Measurements from ENCODE around the gene LTBP1.
A peak's percentile ranks its signal among the peaks of the same experiment; 100 is the strongest.

LTBP1 gene

DNA sequence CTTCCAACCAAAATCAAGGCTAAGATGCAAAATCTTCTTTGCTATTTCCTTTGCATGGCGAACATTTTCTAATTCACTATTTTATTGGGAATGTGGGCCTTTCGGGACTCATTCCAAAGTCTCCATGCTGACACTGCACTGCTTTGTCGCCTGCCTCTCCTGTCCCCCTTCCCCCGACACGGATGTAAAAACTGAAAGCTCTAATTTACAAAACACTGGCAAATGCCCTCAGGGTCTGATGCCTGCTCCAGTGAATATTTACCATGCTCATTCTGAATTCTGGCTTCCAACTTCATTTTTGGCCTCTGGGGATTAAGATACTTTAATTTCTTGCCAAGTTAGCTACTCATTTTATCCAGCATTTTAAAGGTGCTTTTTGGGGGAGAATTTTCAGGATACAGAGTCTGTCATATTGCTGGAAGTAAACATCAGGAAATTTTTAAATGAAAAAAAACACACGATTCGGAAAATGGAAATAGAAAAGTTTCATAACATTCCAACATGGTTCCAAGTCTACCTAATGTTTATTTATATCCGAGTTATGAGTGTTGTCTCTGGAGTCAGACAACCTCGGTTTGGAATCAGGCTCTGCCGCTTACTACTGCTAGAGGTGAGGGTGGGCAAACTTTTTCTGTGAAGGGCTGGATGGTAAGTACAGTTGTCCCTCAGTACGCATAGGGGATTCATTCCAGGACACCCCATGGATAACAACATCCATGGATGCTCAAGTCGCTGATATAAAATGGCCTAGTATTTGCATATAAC, 14.6 kb upstream of the LTBP1 start:
- no peak for DNase-seq

DNA sequence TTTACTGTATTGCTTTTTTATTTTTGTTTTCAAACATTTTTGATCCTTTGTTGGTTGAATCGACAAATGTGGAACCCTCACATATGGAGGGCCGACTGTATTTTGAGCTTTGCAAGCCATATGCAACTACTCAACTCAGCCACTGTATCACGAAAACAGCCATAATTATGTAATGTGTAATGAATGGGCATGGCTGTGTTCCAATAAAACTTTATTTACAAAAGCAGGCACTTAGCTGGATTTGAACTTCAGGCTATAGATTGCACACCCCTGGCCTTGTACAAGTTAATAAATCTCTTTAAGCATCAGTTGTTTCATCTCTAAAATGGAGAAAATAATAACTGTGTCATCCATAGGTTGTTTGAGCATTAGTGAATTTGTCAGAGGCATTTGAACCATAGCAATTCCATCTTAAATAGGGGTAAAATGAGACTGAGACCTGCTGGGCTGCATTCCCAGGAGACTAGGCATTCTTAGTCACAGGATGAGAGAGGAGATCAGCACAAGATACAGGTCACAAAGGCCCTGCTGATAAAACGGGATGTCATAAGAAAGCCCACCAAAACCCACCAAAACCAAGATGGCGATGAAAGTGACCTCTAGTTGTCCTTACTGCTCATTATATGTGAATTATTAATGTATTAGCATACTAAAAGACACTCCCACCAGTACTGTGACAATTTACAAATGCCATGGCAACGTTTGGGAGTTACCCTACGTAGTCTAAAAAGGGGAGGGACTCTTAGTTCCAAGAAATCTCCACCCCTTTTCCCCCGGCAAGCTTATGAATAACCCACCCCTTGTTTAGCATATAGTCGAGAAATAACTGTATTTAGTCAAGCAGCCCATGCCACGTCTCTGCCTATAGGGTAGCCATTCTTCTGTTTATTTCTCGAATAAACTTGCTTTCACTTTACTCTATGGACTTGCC, 13.7 kb upstream of the LTBP1 start:
- DNase-seq: no peak

DNA sequence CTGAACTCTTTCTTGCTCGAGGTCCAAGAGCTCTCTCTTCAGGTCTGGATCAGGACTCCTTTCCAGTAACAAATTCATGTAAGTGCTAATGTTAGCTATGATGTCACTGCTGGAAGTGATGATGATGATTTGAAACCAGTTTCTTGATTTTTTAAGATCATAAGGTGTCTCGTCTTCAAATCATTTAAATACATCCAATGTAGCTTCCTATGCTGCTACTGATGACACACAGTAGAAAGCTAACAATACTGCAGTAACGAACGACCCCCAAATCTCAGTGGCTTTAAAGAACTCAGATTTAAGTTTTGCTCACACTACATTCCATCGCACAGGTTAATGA, 13.0 kb upstream of the LTBP1 start:
- no peak for DNase-seq

DNA sequence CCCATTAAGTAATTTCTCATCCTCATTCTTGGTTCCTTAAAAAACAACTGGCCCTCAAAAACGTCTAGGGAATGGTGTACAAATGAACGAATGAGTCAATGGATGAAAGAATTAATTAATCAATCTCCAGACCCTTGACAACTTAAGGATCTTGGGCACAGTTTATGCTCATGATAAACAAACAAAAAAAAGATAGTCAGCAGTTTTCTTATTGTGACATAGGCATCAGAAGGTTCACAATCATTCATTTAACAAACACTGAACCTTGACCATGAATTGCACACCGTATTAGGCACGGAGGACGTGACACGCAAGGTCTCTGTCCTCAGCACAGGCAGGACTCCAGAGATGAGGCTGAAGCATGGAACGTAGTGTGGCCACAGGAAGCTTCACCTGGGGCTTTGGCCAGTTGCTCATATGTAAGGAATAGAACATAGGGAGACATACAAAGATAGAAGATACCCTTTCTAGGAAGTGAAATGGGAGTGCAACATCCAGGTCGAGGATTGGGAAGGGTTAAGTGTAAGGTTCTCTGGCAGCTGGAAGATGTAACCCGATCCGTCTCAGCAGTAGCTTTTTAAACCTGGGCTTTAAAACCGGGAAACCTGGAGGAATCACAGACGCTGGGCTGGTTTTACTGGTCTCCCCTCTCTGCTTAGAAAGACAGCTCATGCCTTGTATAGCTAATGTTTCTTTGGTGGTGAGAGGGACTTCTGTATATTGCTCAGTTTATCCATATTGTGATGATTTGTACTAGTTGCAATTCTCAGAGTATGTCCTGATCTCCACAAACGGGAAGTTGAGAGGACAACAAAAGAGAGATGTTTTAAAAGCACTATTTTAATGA, 8.9 kb upstream of the LTBP1 start:
- no peak for DNase-seq

DNA sequence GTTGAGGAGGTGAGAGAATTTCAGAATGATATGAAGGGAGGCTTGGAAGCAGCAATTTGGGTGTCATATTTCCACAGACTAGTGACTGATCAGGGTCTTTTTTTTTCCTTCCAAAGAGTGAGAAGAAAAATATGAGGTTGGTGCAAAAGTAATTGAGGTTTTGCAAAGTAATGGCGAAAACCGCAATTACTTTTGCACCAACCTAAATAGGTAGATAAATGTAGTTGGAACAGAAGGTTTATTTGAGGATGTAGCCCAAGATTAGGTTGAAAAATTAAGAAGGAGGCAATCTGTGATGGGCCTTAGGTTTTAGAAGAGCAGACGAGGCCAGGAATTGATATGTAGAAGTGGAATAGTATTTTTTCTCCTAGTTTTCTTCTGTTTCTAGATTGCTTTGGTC, 7.8 kb upstream of the LTBP1 start:
- no peak for DNase-seq

DNA sequence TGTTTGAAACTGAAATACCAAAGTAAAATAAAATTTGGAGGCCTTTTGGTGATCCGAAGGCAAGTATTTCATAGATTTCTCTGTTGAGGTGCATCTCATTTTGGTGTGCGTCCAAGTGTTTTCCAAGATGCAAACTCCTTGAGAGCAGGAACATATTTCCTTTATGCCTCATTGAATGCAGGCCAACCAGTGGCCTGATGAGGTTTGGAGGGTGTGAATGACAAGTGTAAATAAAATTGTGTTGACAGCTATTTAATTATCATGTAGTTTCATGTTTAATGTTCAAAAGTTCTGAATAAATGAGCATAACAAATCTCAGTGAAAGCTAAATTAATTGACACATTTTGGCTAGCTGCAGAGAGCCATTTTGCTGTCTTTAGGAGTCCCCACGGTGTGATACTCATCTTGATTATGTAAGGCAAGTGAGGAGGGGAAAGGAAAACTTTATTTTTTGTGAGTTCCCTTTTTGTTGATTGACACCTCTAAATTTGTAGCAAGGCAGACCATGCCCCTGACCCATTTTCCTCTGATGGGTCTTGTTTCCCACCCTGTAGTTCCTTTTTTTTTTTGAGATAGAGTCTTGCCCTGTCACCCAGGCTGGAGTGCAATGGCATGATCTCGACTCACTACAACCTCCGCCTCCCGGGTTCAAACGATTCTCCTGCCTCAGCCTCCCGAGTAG, 6.3 kb upstream of the LTBP1 start:
- DNase-seq: no peak

DNA sequence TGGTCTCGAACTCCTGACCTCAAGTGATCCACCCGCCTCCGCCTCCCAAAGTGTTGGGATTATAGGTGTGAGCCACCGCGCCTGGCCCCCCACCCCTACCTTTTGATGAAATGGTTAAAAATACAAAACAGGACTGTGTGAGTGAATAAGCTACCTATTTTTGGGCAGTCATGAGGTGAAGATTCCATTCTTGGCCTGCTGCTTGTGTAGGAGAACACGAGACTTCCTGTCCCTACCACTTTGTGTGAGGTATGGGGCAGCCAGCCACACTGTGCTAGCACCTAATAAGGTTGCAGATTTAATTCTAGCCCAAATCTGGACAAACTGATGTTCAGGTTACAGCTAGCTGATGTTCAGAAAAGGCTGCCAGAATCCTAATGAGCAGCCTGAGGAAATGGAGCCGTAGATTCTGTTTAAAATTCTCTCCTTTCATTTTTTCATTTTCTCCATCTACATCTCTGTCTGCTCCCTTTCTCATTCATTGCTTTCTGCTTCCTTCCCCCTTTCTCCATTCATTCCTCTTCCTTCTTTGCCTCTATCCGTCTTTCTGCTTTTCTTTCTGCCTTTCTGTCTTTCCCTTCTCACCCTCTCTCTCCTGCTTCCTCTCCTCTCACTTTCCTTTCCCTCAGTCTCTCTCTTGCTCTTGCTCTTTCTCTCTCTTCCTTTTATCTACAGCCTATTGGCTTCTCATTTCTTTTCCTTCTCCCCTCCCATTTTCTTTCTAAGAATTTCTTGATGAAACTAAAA, 4.6 kb upstream of the LTBP1 start:
- DNase-seq: no peak

DNA sequence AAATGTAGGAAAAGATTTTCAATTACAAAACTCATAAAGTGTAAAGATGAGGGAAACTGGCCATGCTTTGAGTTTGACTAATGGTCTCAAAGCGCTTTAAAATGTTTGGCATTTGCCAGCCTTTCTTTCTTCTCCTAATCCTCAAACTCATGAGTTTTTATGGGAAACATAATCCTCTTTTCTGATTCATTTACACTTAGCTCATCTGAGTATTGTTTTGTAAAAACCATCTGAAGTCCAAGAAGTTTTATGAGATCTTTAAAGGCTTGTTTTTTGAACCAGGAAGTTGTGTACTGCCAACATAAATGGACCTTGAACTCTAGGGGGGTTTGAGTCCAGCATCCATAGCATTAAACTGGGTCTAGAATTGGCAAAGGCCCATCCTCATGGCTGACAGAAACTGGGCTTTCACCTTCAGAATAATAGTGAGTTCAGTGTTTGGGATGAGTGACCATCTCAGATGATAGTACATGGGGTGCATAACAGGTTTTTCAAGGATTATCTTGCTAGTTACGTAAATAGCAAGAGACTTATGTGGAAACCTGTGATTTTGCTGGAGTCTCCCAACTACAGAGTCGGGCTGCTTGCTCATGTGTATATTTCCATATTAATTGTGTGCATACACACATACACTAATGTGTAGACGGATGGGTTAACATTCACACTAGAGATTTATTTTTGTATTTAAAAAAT, 3.8 kb upstream of the LTBP1 start:
- no peak for DNase-seq

GRCh38 chr2:32945286-32945685, 1.5 kb upstream of the LTBP1 start:
- no peak for DNase-seq

- DNase-seq: no peak
Measured at GRCh38 chr2:32947076-32947483, 327 bp downstream of the LTBP1 start.

DNA sequence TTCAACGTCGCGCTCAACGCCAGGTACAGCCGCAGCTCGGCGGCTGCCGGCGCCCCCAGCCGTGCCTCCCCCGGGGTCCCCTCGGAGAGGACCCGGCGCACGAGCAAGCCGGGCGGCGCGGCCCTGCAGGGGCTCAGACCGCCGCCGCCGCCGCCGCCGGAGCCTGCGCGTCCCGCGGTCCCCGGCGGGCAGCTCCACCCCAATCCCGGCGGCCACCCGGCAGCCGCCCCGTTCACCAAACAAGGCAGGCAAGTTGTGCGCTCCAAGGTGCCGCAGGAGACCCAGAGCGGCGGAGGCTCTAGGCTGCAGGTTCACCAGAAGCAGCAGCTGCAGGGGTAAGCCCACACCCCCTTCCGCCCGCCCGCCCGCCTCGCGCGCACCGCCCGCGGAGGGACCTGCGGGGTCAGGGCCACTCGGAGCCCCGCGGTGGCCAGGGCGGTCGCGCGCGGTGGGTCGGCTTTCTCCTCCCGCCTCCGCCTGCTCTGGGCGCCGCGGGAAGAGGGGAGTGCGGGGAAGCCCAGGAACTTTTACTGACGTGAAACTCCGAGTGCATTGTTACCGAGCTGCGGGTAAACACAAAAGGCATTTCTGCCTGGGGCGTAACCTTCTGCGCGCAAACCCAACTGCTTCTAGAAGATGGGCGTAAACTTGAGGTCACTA, 861 bp downstream of the LTBP1 start:
- DNase-seq: peak; percentile 5

- no peak for DNase-seq
Measured at GRCh38 chr2:32948266-32948665, 1.5 kb downstream of the LTBP1 start.

- no peak for DNase-seq
Measured at GRCh38 chr2:32949260-32949659, 2.5 kb downstream of the LTBP1 start.

- no peak for DNase-seq
Measured at GRCh38 chr2:32951672-32952071, 4.9 kb downstream of the LTBP1 start.

DNA sequence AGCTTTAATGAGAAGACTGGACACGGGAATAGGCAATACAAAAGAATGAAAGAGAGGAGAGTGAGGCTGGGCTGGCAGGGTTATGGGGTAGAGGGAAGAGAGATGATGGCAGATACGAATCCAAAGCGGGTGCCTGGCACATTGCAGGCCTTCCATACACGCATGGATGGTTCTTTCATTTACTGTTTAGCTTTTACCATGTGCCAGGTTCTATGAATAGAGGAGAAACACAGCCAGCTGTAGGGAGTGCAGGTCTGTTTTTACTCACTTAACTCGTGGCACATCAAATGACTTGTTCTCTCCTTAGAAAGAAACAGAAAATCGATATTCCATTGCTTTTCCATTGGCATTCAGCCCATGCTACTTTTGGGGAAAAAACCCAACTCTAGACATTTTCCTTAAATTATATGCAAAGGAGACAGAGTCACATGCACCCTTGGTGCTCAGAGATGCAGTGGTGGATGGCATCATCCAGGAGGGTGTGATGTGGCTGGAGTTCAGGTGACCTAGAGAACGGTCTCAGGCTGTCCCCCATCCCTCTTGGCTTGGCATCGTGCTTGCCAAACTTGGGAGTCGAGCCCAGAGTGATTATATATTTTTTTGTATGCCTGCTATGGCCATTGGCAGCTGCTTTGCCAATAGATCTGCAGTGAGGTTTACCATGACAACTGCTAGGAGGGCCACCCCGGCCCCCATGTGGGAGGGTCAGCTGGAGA, 6.2 kb downstream of the LTBP1 start:
- DNase-seq: no peak

- DNase-seq: no peak
Measured at GRCh38 chr2:32954206-32954605, 7.5 kb downstream of the LTBP1 start.

DNA sequence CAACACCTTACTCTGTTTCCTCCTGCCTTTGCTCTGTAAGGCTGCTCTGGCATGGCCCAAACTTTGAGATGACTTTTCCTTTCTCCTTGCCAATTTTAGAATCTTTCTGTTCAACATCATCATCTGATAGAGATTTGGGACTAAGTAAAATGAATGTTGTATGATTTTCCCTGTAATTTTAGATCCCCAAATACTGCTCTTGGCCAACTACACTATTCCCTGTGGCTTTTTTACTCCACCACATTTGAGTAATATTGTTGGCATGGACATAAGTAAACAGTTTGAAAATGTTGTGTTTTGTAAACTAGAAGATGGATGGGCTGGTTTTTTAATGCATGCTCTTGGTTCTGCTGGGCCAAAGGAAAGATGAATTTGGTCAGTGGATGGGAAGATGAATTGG, 12.1 kb downstream of the LTBP1 start:
- no peak for DNase-seq

DNA sequence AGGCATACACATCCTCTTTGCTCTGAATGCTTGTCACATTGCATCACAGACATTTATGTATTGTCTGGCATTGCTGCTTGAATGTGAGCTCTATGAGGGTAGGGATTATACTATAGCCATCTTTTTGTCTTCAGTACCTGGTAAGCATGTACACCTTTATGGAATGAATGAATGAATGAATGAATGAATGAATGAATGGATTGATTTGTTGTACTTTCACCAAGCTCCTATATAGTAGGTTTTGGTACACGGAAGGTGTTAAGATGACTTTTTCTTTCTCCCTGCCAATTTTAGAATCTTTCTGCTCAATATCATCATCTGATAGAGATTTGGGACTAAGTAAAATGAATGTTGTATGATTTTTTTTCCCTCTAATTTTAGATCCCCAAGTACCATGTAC, 13.5 kb downstream of the LTBP1 start:
- no peak for DNase-seq

- DNase-seq: no peak
Measured at GRCh38 chr2:32960647-32961403, 14.1 kb downstream of the LTBP1 start.
